RPMI8226 (cell line): ENCODE measurements around the gene ADAM10.

Experiments used
- DNase-seq: peaks from one replicate; pipeline ENCODE4 v3.0.0-alpha.2; 2015

The ADAM10 gene

GRCh38 chr15:58752716-58753115 lies 3.2 kb upstream of the ADAM10 start:
- DNase-seq: no peak

- peak; percentile 69 for DNase-seq
Observed at GRCh38 chr15:58748852-58749531, 515 bp downstream of the ADAM10 start.

- DNase-seq: peak; percentile 75
Observed at GRCh38 chr15:58748040-58748851, 1.3 kb downstream of the ADAM10 start.

- DNase-seq: no peak
Observed at GRCh38 chr15:58746174-58746573, 3.3 kb downstream of the ADAM10 start.

GRCh38 chr15:58742819-58743502 lies 6.5 kb downstream of the ADAM10 start:
- DNase-seq: no peak

GRCh38 chr15:58742022-58742813 lies 7.3 kb downstream of the ADAM10 start:
- no peak for DNase-seq

- no peak for DNase-seq
Observed at GRCh38 chr15:58741032-58741431, 8.5 kb downstream of the ADAM10 start.

- DNase-seq: no peak
Observed at GRCh38 chr15:58740436-58740835, 9.1 kb downstream of the ADAM10 start.

- DNase-seq: no peak
Observed at GRCh38 chr15:58738046-58738707, 11.3 kb downstream of the ADAM10 start.

GRCh38 chr15:58737298-58737697 lies 12.2 kb downstream of the ADAM10 start:
- DNase-seq: no peak

GRCh38 chr15:58736018-58736643 lies 13.4 kb downstream of the ADAM10 start:
- no peak for DNase-seq

GRCh38 chr15:58734859-58735258 lies 14.6 kb downstream of the ADAM10 start:
- DNase-seq: no peak

- no peak for DNase-seq
Observed at GRCh38 chr15:58732625-58733363, 16.7 kb downstream of the ADAM10 start.

GRCh38 chr15:58731756-58732535 lies 17.6 kb downstream of the ADAM10 start:
- DNase-seq: no peak

GRCh38 chr15:58726867-58727266 lies 22.6 kb downstream of the ADAM10 start:
- DNase-seq: no peak

- peak; percentile 30 for DNase-seq
Observed at GRCh38 chr15:58724466-58724865, 25.0 kb downstream of the ADAM10 start.

GRCh38 chr15:58717357-58717756 lies 32.1 kb downstream of the ADAM10 start:
- DNase-seq: no peak

GRCh38 chr15:58716027-58716426 lies 33.5 kb downstream of the ADAM10 start:
- DNase-seq: no peak

- DNase-seq: no peak
Observed at GRCh38 chr15:58715266-58715917, 34.1 kb downstream of the ADAM10 start.

GRCh38 chr15:58710701-58711100 lies 38.8 kb downstream of the ADAM10 start:
- DNase-seq: no peak
